Measurements from ENCODE around the gene MMP20.

Gene MMP20

GRCh38 chr11:102552020-102552419 is 73.1 kb downstream of the MMP20 start:
- no peak for TF ChIP-seq CTCF (IDR thresholded peaks at IDR 0.05)
- no peaks in the 10 kb centered on the region for H3K27me3 ChIP-seq
- no peaks in the 10 kb centered on the region for H3K36me3 ChIP-seq
- no peaks in the 10 kb centered on the region for H3K9me3 ChIP-seq
- no peak overlapping the region for H3K27ac ChIP-seq
- H3K4me1 ChIP-seq (ENCODE audit: control insufficient read depth in 1 of 2, insufficient read depth in 1 of 2, low read depth in 1 of 2, low read length in 1 of 2), result no peaks in the 10 kb centered on the region
- no peak overlapping the region for H3K4me3 ChIP-seq (ENCODE audit: low read depth in 1 of 2, low read length in 1 of 2)

GRCh38 chr11:102551169-102551781 is 73.9 kb downstream of the MMP20 start:
- H3K9me3 ChIP-seq, result no peaks in the 10 kb centered on the region
- H3K4me1 ChIP-seq (ENCODE audit: control insufficient read depth in 1 of 2, insufficient read depth in 1 of 2, low read depth in 1 of 2, low read length in 1 of 2), result no peaks in the 10 kb centered on the region
- H3K4me3 ChIP-seq (ENCODE audit: low read depth in 1 of 2, low read length in 1 of 2), result no peak overlapping the region
- no peak overlapping the region for H3K27ac ChIP-seq
- H3K36me3 ChIP-seq, result no peaks in the 10 kb centered on the region
- no peak for TF ChIP-seq CTCF (IDR thresholded peaks at IDR 0.05)
- no peaks in the 10 kb centered on the region for H3K27me3 ChIP-seq

DNA sequence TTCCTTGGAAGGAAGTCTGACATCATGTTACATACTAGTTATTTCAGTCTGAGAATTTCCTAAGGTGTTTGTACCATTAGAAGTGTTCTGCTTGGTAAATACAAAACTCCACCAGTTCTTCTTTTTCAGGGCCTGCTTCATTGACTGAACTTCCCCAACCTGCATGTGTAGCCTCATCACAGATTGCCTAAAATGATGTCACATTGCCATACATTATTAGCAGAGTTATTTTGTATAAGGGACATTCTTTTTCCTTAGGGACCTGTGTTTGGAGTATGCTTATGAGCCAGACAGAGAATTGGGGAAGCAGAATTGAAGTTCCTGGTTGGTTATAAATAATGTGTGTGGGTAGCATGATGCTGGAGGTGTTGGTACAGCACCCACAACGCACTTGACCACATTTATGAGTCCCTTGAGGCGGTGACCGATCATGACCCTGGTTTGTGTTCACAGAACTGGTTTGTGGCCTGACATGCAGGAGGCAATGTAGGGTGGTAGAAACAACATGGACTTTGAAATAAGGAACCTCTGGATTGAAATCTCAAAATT is 78.1 kb downstream of the MMP20 start:
- no peak overlapping the region for H3K4me3 ChIP-seq (ENCODE audit: low read depth in 1 of 2, low read length in 1 of 2)
- no peak overlapping the region for H3K27ac ChIP-seq
- no peaks in the 10 kb centered on the region for H3K36me3 ChIP-seq
- TF ChIP-seq CTCF (IDR thresholded peaks at IDR 0.05), result no peak
- no peaks in the 10 kb centered on the region for H3K4me1 ChIP-seq (ENCODE audit: control insufficient read depth in 1 of 2, insufficient read depth in 1 of 2, low read depth in 1 of 2, low read length in 1 of 2)
- H3K9me3 ChIP-seq, result no peaks in the 10 kb centered on the region
- no peaks in the 10 kb centered on the region for H3K27me3 ChIP-seq

DNA sequence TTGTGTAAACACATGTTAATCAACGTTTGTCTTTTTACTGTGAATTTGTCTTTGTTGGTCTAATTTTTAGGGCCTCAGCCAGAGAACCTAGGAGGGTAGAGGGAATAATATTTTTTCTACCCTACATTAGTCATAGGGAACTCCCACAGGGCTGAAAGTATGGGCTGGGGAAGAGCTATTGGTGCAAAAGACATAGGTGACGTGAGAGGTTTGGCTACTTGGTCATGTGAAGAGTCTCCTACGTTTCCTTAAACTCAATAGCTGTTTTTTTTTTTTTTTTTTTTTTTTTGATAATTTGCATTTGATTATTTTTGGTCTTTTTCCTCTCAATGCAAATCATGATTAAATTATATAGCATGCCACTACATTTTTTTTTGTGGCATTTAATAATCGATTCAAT is 78.7 kb downstream of the MMP20 start:
- no peaks in the 10 kb centered on the region for H3K36me3 ChIP-seq
- no peaks in the 10 kb centered on the region for H3K4me1 ChIP-seq (ENCODE audit: control insufficient read depth in 1 of 2, insufficient read depth in 1 of 2, low read depth in 1 of 2, low read length in 1 of 2)
- H3K4me3 ChIP-seq (ENCODE audit: low read depth in 1 of 2, low read length in 1 of 2), result no peak overlapping the region
- H3K27ac ChIP-seq, result no peak overlapping the region
- no peak for TF ChIP-seq CTCF (IDR thresholded peaks at IDR 0.05)
- H3K9me3 ChIP-seq, result no peaks in the 10 kb centered on the region
- H3K27me3 ChIP-seq, result no peaks in the 10 kb centered on the region

- no peaks in the 10 kb centered on the region for H3K9me3 ChIP-seq
- H3K36me3 ChIP-seq, result no peaks in the 10 kb centered on the region
- H3K4me1 ChIP-seq (ENCODE audit: control insufficient read depth in 1 of 2, insufficient read depth in 1 of 2, low read depth in 1 of 2, low read length in 1 of 2), result no peaks in the 10 kb centered on the region
- H3K27me3 ChIP-seq, result no peaks in the 10 kb centered on the region
- no peak overlapping the region for H3K27ac ChIP-seq
- H3K4me3 ChIP-seq (ENCODE audit: low read depth in 1 of 2, low read length in 1 of 2), result no peak overlapping the region
- no peak for TF ChIP-seq CTCF (IDR thresholded peaks at IDR 0.05)
Measured at GRCh38 chr11:102545701-102546100, 79.4 kb downstream of the MMP20 start.

Measured in neutrophil (primary cell).